ENCODE results near the gene CHTOP. TPM values are rescaled to one million over a fixed set of nuclear protein-coding genes. Genes with fewer than 3 reads are reported as not detected.
"Not testable (repeated sequence)": the region's sequence is repeated elsewhere in the genome, so short reads cannot be mapped to it uniquely, and the experiment has no call there.

CHTOP gene, protein sequence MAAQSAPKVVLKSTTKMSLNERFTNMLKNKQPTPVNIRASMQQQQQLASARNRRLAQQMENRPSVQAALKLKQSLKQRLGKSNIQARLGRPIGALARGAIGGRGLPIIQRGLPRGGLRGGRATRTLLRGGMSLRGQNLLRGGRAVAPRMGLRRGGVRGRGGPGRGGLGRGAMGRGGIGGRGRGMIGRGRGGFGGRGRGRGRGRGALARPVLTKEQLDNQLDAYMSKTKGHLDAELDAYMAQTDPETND
- 73.3 TPM for total RNA-seq
- long read RNA-seq, transcript CHTOP-203 (6 exons, 2,165 nt): major isoform, 53 of 152 reads
- long read RNA-seq, transcript CHTOP-204 (6 exons, 2,096 nt): minor isoform, 43 of 152 reads
- long read RNA-seq, partial matches to known transcripts: 8 of 152 reads
- long read RNA-seq, other reads (novel, unspliced or antisense): 43 of 152 reads

- ATAC-seq (peak; percentile 90), DNase-seq (peak; percentile 98)
- intact Hi-C loops (cut with micrococcal nuclease): no loop called here
These were observed at the start of gene CHTOP for GRCh38 chr1:153633754-153634665. Gene CHTOP, plus strand, starts transcription at chr1:153634066. Its CDS starts 2,523 bp downstream, at chr1:153636589.

DNA sequence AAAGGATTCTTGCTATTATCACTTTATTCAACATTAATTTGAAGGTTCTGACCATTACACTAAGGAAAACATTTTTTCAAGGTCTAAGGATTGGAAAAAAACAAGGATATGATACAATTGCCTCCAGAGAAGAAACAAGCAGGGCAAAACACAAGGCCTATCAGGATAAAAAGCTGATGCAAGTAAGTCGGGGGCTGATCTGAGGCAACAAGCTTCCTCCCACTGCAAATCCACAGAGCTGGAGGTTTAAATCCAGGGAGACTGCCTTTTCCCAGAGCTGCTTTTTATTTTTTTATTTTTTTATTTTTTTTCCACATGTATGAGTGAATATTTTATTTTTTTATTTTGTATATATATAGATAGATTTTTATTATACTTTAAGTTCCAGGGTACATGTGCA lies 48.9 kb upstream of the CHTOP start:
- no peak for DNase-seq
- intact Hi-C loops (cut with micrococcal nuclease): no loop called here
- ATAC-seq: no peak

DNA sequence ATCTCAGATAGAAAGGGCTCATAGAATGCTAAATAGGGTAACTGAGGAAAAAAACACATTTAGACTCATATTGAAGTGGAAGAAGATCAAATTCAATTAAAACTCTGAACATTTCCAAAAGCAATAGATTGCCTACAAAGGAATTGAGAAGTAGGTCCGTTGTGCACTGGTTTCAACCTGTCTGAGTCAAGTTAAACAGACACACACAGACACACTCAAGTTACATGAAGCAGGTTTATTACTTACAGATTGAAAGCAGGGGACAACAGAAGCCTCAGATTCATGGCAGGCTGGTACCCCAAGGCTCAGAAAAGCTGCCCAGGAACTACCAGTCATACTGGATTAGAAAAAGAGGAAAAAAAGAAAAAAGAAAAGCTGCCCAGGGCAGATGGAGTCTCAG lies 47.5 kb upstream of the CHTOP start:
- ATAC-seq (no peak), DNase-seq (no peak)
- intact Hi-C loops (cut with micrococcal nuclease): no loop called here

GRCh38 chr1:153587314-153587713 lies 46.6 kb upstream of the CHTOP start:
- intact Hi-C loops (cut with micrococcal nuclease): no loop called here
- ATAC-seq (peak; percentile 71), DNase-seq (no peak)

GRCh38 chr1:153588033-153588432 lies 45.8 kb upstream of the CHTOP start:
- intact Hi-C loops (cut with micrococcal nuclease): not testable (repeated sequence)

GRCh38 chr1:153588482-153588881 lies 45.4 kb upstream of the CHTOP start:
- no peak for DNase-seq
- intact Hi-C loops (cut with micrococcal nuclease): no loop called here
- ATAC-seq: no peak

More at GRCh38 chr1:153588033-153588432, 45.8 kb upstream of the CHTOP start:
- DNase-seq, ATAC-seq: not testable (repeated sequence)

DNA sequence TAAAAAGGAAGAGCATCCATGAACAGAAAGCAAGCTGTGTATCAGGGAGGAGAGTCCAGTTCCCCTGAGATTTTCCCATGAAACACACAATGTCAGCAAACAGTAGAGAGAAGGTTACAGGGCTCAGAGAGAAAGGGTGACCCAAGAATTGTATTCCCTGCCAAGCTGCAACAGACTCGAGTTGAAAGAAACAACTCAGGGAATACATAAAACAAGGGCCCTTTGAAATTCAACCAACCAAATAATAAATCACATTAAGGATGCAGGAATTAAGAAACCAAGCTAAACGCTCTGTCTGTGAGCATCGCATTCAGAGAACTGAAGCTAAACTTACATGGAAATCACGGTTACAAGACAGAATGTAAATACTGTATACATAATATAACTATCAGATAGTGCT lies 41.1 kb upstream of the CHTOP start:
- intact Hi-C loops (cut with micrococcal nuclease): no loop called here
- ATAC-seq: no peak
- no peak for DNase-seq

DNA sequence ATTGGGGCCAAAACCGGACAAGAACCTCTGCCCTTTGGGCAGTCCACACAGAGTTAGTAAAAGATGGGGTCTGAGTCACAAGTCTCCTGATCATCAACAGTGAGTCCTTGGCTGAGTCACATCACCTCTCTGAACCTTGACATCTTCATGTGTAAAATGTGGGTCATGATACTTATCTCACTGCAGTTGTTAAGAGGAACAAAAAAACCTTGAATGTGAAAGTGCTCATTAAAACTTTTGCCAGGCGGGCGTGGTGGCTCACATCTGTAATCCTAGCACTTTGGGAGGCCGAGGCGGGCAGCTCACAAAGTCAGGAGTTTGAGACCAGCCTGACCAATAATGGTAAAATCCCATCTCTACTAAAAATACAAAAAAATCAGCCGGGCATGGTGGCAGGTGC lies 36.7 kb upstream of the CHTOP start:
- intact Hi-C loops (cut with micrococcal nuclease): no loop called here
- DNase-seq (no peak), ATAC-seq (no peak)

DNA sequence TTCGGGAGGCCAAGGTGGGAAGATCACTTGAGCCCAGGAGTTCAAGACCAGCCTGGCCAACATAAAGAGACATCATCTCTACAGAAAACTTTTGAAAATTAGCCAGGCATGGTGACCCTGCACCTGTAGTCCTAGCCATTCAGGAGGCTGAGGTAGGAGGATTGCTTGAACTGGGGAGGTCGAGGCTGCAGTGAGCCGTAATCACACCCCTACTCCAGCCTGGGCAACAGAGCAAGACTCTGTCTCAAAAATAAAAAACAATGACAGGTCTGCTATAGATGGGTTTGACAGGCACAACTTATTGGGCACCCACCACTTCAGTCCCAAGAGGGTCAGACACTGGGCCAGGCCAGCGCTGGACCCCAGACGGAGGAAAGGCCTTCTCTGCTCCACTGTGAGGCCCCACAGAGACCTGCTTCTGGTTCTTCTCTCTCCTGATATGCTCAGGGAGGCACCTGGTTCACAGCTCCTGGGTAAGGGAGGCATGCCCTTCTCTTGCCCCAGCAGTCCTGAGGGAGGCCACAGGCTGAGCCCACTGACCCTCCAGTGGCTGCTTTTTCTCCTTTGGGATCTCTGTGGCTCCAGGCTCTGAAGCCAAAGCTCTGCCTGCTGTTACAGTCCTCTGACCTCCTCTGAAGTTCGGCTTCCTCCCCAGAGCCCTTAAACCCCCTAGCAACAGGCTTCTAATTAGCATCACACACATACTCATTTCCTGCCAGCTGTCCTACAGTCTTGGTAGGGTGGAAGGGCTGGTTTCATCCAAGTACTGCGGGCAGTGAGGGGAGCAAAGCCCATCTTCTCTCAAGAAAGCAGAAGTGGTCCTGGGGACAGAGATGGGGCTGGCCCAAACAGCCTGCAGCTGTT lies 35.3 kb upstream of the CHTOP start:
- peak; percentile 53 for ATAC-seq
- no peak for DNase-seq
- intact Hi-C loops (cut with micrococcal nuclease): no loop called here

DNA sequence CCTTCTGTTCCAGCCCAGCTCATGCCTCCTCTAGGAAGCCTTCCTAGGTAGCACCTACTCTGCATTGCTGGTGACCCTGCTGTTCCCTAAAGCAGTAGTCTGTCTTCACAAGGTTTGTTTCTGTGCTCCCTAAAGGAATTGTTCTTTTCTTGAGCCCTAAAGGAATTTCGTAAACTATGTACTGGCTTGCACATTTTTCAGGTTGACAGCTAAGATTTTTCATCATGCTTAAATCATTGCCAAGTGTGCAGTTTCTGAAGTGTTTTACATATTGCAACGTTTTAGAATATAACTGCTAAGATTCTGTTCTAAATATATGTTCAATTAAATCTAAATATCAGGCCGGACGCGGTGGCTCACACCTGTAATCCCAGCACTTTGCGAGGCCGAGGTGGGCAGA lies 34.0 kb upstream of the CHTOP start:
- no peak for ATAC-seq
- no peak for DNase-seq
- intact Hi-C loops (cut with micrococcal nuclease): no loop called here

DNA sequence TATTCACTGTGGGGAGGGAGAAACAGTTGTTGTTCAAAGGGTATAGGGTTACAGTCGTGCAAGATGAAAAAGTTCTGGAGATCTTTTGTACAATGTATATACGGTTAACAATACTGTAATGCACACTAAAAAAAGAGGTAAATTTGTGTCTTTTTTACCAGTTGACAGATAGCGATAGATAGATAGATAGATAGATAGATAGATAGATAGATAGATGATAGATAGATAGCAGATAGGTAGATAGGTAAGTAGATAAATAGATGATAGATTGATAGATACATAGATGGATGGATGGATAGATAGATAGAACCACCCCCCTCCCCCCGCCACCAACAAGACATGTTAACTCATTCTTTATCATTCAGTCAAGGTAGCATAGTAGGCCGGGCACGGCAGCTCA lies 31.1 kb upstream of the CHTOP start:
- ATAC-seq (no peak), DNase-seq (no peak)
- intact Hi-C loops (cut with micrococcal nuclease): no loop called here

DNA sequence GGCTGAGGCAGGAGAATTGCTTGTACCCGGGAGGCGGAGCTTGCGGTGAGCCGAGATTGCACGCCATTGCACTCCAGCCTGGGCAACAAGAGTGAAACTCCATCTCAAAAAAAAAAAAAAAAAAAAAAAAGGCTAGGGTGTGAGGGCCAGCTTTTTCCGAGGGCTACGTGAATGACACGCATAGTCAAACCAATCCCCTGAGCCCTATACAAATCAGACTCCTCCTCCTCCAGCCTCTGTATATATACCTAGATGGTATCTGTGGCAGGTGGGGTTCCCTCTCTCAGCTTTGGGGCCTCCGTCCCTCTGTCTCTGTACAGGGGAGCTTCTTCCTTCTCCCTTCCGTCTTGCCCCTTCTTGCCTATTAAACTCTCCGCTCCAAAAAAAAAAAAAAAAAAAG lies 27.7 kb upstream of the CHTOP start:
- no peak for ATAC-seq
- DNase-seq: no peak
- intact Hi-C loops (cut with micrococcal nuclease): no loop called here

- no peak for DNase-seq
- intact Hi-C loops (cut with micrococcal nuclease): no loop called here
These were observed 26.5 kb upstream of the CHTOP start for GRCh38 chr1:153607381-153607780.

GRCh38 chr1:153608089-153608682 lies 25.7 kb upstream of the CHTOP start:
- ATAC-seq (no peak), DNase-seq (no peak)
- intact Hi-C loops (cut with micrococcal nuclease): no loop called here

More at GRCh38 chr1:153607381-153607780, 26.5 kb upstream of the CHTOP start:
- no peak for ATAC-seq

- DNase-seq (peak; percentile 79), ATAC-seq (peak; percentile 59)
- intact Hi-C loops (cut with micrococcal nuclease): no loop called here
These were observed 24.9 kb upstream of the CHTOP start for GRCh38 chr1:153608742-153609584.

DNA sequence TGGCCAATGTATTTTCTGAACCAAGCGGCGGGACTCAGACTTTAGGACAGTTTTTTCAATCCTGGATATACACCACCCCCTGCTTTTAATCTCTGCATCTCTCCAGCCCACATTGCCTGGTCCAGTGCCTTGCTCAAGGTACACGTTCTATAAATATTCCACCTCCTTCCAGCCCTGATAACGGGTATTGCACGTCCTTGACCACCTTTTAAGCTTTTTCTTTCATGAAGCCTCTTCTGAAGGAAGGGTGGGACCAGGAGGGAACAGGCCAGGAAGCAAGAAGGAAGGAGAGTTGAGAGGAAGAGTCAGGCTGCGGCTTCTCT lies 24.3 kb upstream of the CHTOP start:
- no peak for DNase-seq
- intact Hi-C loops (cut with micrococcal nuclease): no loop called here
- no peak for ATAC-seq

GRCh38 chr1:153610334-153610733 lies 23.5 kb upstream of the CHTOP start:
- no peak for DNase-seq
- ATAC-seq: no peak
- intact Hi-C loops (cut with micrococcal nuclease): no loop called here

DNA sequence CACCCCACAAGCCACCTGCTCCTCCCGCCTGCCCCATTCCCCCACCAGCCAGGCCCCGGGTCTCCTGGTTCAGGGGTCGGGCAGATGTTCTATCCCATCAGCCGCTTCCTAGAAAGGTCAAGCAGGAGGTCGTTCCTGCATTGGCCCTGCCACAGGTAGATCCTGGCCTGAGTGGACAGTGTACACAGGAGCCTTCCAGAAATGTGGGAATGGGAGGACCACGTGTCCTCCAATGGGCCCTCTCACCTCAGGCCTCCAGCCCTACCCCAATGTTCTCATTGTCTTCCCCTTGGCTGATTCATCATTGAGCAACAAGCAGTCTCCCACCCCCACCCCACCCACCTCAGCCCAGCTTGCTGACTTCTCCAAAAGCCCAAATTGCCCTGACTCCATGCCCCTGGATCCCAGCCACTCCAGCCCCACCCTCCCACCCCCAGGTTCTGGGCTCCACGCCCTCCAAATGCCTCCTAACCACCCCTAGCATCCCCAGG lies 23.0 kb upstream of the CHTOP start:
- intact Hi-C loops (cut with micrococcal nuclease): no loop called here
- no peak for ATAC-seq

More for the DNA sequence above, 23.0 kb upstream of the CHTOP start:
- DNase-seq: no peak
